A549 treated with AZD2906 at 1 μM for 4 hours (cell line): ENCODE results near the gene MYPOP. TPM values are rescaled to one million over a fixed set of nuclear protein-coding genes. Genes with fewer than 3 reads are reported as not detected.

Source experiments
- total RNA-seq: library from RNA; stranded (reverse); fragments of 200-300 nt; extraction: Qiagen RNA extraction; gene quantifications from 5 replicates; pipeline ENCODE4 v1.2.3, GENCODE V29; 2022

MYPOP gene
- total RNA-seq, result 6.4 to 10.3 TPM (median 10.1 TPM) in 5 replicates

GRCh38 chr19:45901912-45902650 lies at the start of gene MYPOP:
MYPOP (minus strand) TSS chr19:45902613; CDS start chr19:45901773, 840 bp downstream.

GRCh38 chr19:45913874-45914830 lies 11.7 kb upstream of the MYPOP start, which contains the start of gene NANOS2:
NANOS2 (minus strand) TSS chr19:45914778; CDS start chr19:45914693, 85 bp downstream.

GRCh38 chr19:45885556-45886426 lies 16.6 kb downstream of the MYPOP start, which contains the start of gene IRF2BP1:
IRF2BP1 (minus strand) TSS chr19:45886141; CDS start chr19:45885774, 367 bp downstream.

GRCh38 chr19:45863840-45864628 lies 38.4 kb downstream of the MYPOP start, which contains the start of gene FOXA3:
FOXA3 (plus strand) TSS chr19:45864326; CDS start chr19:45864457, 131 bp downstream.

GRCh38 chr19:45862564-45863334 lies 39.7 kb downstream of the MYPOP start, which contains the start of gene SYMPK:
SYMPK (minus strand) TSS chr19:45863147; CDS start chr19:45854495, 8,652 bp downstream.

Other genes starting within 250 kb of the MYPOP start
- gene GIPR, start 234.4 kb downstream of the MYPOP start, total RNA-seq, result 2.0 to 3.3 TPM (median 2.9 TPM) in 5 replicates
- gene SNRPD2, start 210.7 kb downstream of the MYPOP start, total RNA-seq, result 761 to 882 TPM (median 789 TPM) in 5 replicates
- gene QPCTL, start 209.9 kb downstream of the MYPOP start, total RNA-seq, result 6.6 to 9.5 TPM (median 8.7 TPM) in 5 replicates
- gene FBXO46, start 171.7 kb downstream of the MYPOP start, total RNA-seq, result 7.8 to 11.1 TPM (median 9.7 TPM) in 5 replicates
- gene MEIOSIN, start 169.2 kb downstream of the MYPOP start, total RNA-seq, result 0.03 to 0.06 TPM (median 0.05 TPM) in 5 replicates
- 16.8 to 31.3 TPM (median 28.9 TPM) in 5 replicates for gene SIX5, start 133.4 kb downstream of the MYPOP start, total RNA-seq
- gene DMPK, start 120.1 kb downstream of the MYPOP start, total RNA-seq, result 29.1 to 45.4 TPM (median 40.2 TPM) in 5 replicates
- gene DMWD, start 109.8 kb downstream of the MYPOP start, total RNA-seq, result 22.5 to 34.8 TPM (median 30.3 TPM) in 5 replicates
- gene RSPH6A, start 87.3 kb downstream of the MYPOP start, total RNA-seq, result not detected in 5 replicates
- 58.9 to 77.3 TPM (median 71.3 TPM) in 5 replicates for gene SYMPK, start 39.5 kb downstream of the MYPOP start, total RNA-seq
- 0.58 to 1.1 TPM (median 0.89 TPM) in 5 replicates for gene FOXA3, start 38.3 kb downstream of the MYPOP start, total RNA-seq
- 22.7 to 37.9 TPM (median 36.1 TPM) in 5 replicates for gene IRF2BP1, start 16.5 kb downstream of the MYPOP start, total RNA-seq
- not detected in 5 replicates for gene NANOS2, start 12.2 kb upstream of the MYPOP start, total RNA-seq
- gene NOVA2, start 71.3 kb upstream of the MYPOP start, total RNA-seq, result 0.77 to 1.3 TPM (median 1.3 TPM) in 5 replicates
- gene CCDC61, start 92.9 kb upstream of the MYPOP start, total RNA-seq, result 4.1 to 6.2 TPM (median 4.6 TPM) in 5 replicates
- gene PGLYRP1, start 120.4 kb upstream of the MYPOP start, total RNA-seq, result not detected in 5 replicates
- 0.28 to 0.33 TPM (median 0.30 TPM) in 5 replicates for gene IGFL4, start 138.4 kb upstream of the MYPOP start, total RNA-seq
- 0.16 to 0.25 TPM (median 0.17 TPM) in 3 of 5 replicates, not detected in the others for gene IGFL3, start 222.1 kb upstream of the MYPOP start, total RNA-seq
- gene IGFL2, start 245.6 kb upstream of the MYPOP start, total RNA-seq, result 0.37 to 0.86 TPM (median 0.56 TPM) in 5 replicates